Left ventricle myocardium inferior (tissue), 1 donor: ENCODE data around the gene ERO1A. TPM values are rescaled to one million over a fixed set of nuclear protein-coding genes. Genes with fewer than 3 reads are reported as not detected.

Source experiments
- DNase-seq: peaks from one replicate; pipeline ENCODE4 v3.0.0-alpha.2; 2020
- H3K27ac ChIP-seq: fragments of 200-600 bp; replicated peaks from 2 replicates; pipeline ENCODE4 v1.8.0; 2021
- H3K27me3 ChIP-seq: fragments of 200-600 bp; 2 replicates; pipeline ENCODE4 v1.8.0; 2021; ENCODE audit warnings: low read depth
- H3K36me3 ChIP-seq: fragments of 200-600 bp; 2 replicates; pipeline ENCODE4 v1.8.0; 2021
- H3K4me1 ChIP-seq: fragments of 200-600 bp; 2 replicates; pipeline ENCODE4 v1.8.0; 2021
- H3K4me3 ChIP-seq: fragments of 200-600 bp; 2 replicates; pipeline ENCODE4 v1.8.0; 2021; ENCODE audit warnings: mild to moderate bottlenecking, moderate library complexity
- H3K9me3 ChIP-seq: fragments of 200-600 bp; replicated peaks from 2 replicates; pipeline ENCODE4 v1.8.0; 2021
- CTCF ChIP-seq: fragments of 200-600 bp; IDR thresholded peaks from 2 replicates; pipeline ENCODE4 v1.8.0; 2021; ENCODE audit warnings: antibody characterized with exemption, mild to moderate bottlenecking, borderline replicate concordance
- intact Hi-C: fragments of 100-400 bp; cut with micrococcal nuclease; formaldehyde crosslinking; loops from one replicate; pipeline ENCODE4 v1.11.0; 2022
- total RNA-seq: library from RNA; stranded (reverse); fragmentation: NEBNext Ultra II Directional; extraction: Animal tissue kit (Norgen Biotek cat#: 25700); gene quantifications from one replicate; pipeline ENCODE4 v1.2.1, GENCODE V29; 2021
- donor health status: DM: no; HTN: yes; CAD: no; lungs with severe emphysema.

Gene ERO1A
- total RNA-seq, 1 donor from 2014 or later: 14.6 TPM

- DNase-seq: no peak
- intact Hi-C loops: no loop called here
- H3K4me1 ChIP-seq: peaks cover 5% of the 10 kb centered on the region
- H3K27ac ChIP-seq: no peak overlapping the region
- no peak for TF ChIP-seq CTCF
- no peaks in the 10 kb centered on the region for H3K27me3 ChIP-seq
- H3K36me3 ChIP-seq: peaks cover 8% of the 10 kb centered on the region
- H3K4me3 ChIP-seq: no peak overlapping the region
- no peaks in the 10 kb centered on the region for H3K9me3 ChIP-seq
Measured at GRCh38 chr14:52686176-52686575, 9.2 kb downstream of the ERO1A start.

- Histone ChIP-seq H3K27me3 (no peaks in the 10 kb centered on the region), H3K4me3 (no peak overlapping the region), H3K4me1 (peaks cover 4% of the 10 kb centered on the region), H3K9me3 (no peaks in the 10 kb centered on the region), H3K36me3 (peaks cover 12% of the 10 kb centered on the region), H3K27ac (no peak overlapping the region)
- no peak for TF ChIP-seq CTCF
- intact Hi-C loops: no loop called here
- no peak for DNase-seq
Measured at GRCh38 chr14:52683985-52684520, 11.3 kb downstream of the ERO1A start.

- intact Hi-C loops: no loop called here
- Histone ChIP-seq H3K9me3 (no peaks in the 10 kb centered on the region), H3K36me3 (peaks cover 54% of the 10 kb centered on the region), H3K4me1 (no peaks in the 10 kb centered on the region), H3K27me3 (no peaks in the 10 kb centered on the region), H3K27ac (no peak overlapping the region), H3K4me3 (no peak overlapping the region)
- no peak for DNase-seq
- TF ChIP-seq CTCF: peak; percentile 20
Measured at GRCh38 chr14:52678591-52678990, 16.8 kb downstream of the ERO1A start.

GRCh38 chr14:52663850-52664249, 31.5 kb downstream of the ERO1A start:
- TF ChIP-seq CTCF: no peak
- peaks cover 60% of the 10 kb centered on the region for H3K36me3 ChIP-seq

GRCh38 chr14:52661314-52661713, 34.0 kb downstream of the ERO1A start:
- Histone ChIP-seq H3K27me3 (no peaks in the 10 kb centered on the region), H3K4me3 (no peak overlapping the region), H3K9me3 (no peaks in the 10 kb centered on the region), H3K27ac (no peak overlapping the region), H3K36me3 (peaks cover 55% of the 10 kb centered on the region), H3K4me1 (no peaks in the 10 kb centered on the region)
- no peak for TF ChIP-seq CTCF
- intact Hi-C loops: no loop called here
- no peak for DNase-seq

More at GRCh38 chr14:52663850-52664249, 31.5 kb downstream of the ERO1A start:
- no peak overlapping the region for H3K4me3 ChIP-seq
- no peak overlapping the region for H3K27ac ChIP-seq
- intact Hi-C loops: no loop called here
- H3K27me3 ChIP-seq: no peaks in the 10 kb centered on the region
- no peak for DNase-seq
- H3K4me1 ChIP-seq: no peaks in the 10 kb centered on the region
- no peaks in the 10 kb centered on the region for H3K9me3 ChIP-seq
